ENCODE data around the gene GMEB2.
A peak's percentile ranks its signal among the peaks of the same experiment; 100 is the strongest.

GMEB2 gene

GRCh38 chr20:63657260-63657936, 30.5 kb upstream of the GMEB2 start:
- no peaks in the 10 kb centered on the region for H3K27me3 ChIP-seq (replicated peaks in 2 of 5; ENCODE audit: control insufficient read depth in 4 of 5, insufficient read depth in 5 of 5, low read length in 4 of 5)
- H3K4me1 ChIP-seq (ENCODE audit: control extremely low read depth in 1 of 4, control insufficient read depth in 4 of 4, insufficient read depth in 4 of 4, low read length in 3 of 4), result peaks cover 0 to 46% (median 39%) of the 10 kb centered on the region in 4 experiments
- CTCF ChIA-PET, result interaction anchor here (0.9 to 2.1 kb wide), 6 partner anchors 9 to 286 kb away, joined by 3 to 5 read pairs (median 3); no protein-coding TSS in a partner anchor
- no peaks in the 10 kb centered on the region for H3K9me3 ChIP-seq (ENCODE audit: control extremely low read depth in 1 of 5, control insufficient read depth in 4 of 5, insufficient read depth in 2 of 5, low read depth in 1 of 5, low read length in 4 of 5)
- WGBS (ENCODE audit: insufficient coverage), result 78% methylated on average over 21 of the region's 31 CpGs
- POLR2A ChIA-PET, result interaction anchor here (1.2 kb wide), 1 partner anchor 15 kb away, joined by 8 read pairs; no protein-coding TSS in a partner anchor
- peak overlapping the region; percentile 75 to 83 for H3K27ac ChIP-seq (ENCODE audit: insufficient read depth in 1 of 2, low read depth in 1 of 2, low read length in 2 of 2, poor library complexity in 1 of 2, severe bottlenecking in 2 of 2)
- peak in 2 of 3 donors; percentile 26 to 51 for DNase-seq
- H3K4me3 ChIP-seq (ENCODE audit: control insufficient read depth in 1 of 7, extremely low read depth in 1 of 7, insufficient read depth in 4 of 7, low read depth in 2 of 7, low read length in 6 of 7), result peak overlapping the region; percentile 76 to 98 (median 93)
- peaks cover 0 to 20% (median 6%) of the 10 kb centered on the region in 4 experiments for H3K36me3 ChIP-seq (ENCODE audit: control insufficient read depth in 4 of 4, insufficient read depth in 4 of 4, low read length in 3 of 4)

GRCh38 chr20:63656451-63656850, 29.6 kb upstream of the GMEB2 start:
- Histone ChIP-seq H3K27me3 (replicated peaks in 2 of 5; ENCODE audit: control insufficient read depth in 4 of 5, insufficient read depth in 5 of 5, low read length in 4 of 5) (no peaks in the 10 kb centered on the region), H3K4me3 (ENCODE audit: control insufficient read depth in 1 of 7, extremely low read depth in 1 of 7, insufficient read depth in 4 of 7, low read depth in 2 of 7, low read length in 6 of 7) (no peak overlapping the region), H3K27ac (ENCODE audit: insufficient read depth in 1 of 2, low read depth in 1 of 2, low read length in 2 of 2, poor library complexity in 1 of 2, severe bottlenecking in 2 of 2) (no peak overlapping the region), H3K4me1 (ENCODE audit: control extremely low read depth in 1 of 4, control insufficient read depth in 4 of 4, insufficient read depth in 4 of 4, low read length in 3 of 4) (peaks cover 0 to 54% (median 47%) of the 10 kb centered on the region in 4 experiments), H3K9me3 (ENCODE audit: control extremely low read depth in 1 of 5, control insufficient read depth in 4 of 5, insufficient read depth in 2 of 5, low read depth in 1 of 5, low read length in 4 of 5) (no peaks in the 10 kb centered on the region), H3K36me3 (ENCODE audit: control insufficient read depth in 4 of 4, insufficient read depth in 4 of 4, low read length in 3 of 4) (peaks cover 0 to 10% (median 3%) of the 10 kb centered on the region in 4 experiments)
- DNase-seq, result no peak
- ChIA-PET POLR2A (interaction anchor here (0.6 kb wide), 1 partner anchor 26 kb away, joined by 6 read pairs; no protein-coding TSS in a partner anchor), CTCF (interaction anchor here (0.7 to 1.2 kb wide), 2 partner anchors 8 to 11 kb away, joined by 3 to 5 read pairs; no protein-coding TSS in a partner anchor)
- whole genome bisulfite sequencing (ENCODE audit: insufficient coverage), result 86% methylated on average over 3 of the region's 3 CpGs

DNA sequence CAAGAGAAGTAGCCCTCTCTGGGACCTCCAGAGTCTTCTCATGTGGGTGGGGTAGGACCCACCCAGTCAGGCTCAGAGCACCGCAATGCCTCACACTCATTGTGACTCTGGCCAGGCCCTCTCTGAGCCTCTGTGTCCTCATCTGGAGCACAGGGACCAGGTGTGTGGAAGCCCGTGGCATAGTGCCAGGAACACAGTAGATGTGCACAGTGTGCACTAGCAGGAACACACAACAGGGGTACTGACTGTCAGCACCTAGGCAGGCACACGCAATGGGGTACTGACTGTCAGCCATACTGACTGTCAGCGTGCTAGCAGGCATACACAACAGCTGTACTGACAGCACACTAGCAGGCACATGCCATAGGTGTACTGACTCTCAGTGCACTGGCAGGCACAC, 28.3 kb upstream of the GMEB2 start:
- Histone ChIP-seq H3K4me1 (ENCODE audit: control extremely low read depth in 1 of 4, control insufficient read depth in 4 of 4, insufficient read depth in 4 of 4, low read length in 3 of 4) (peaks cover 0 to 57% (median 53%) of the 10 kb centered on the region in 4 experiments), H3K9me3 (ENCODE audit: control extremely low read depth in 1 of 5, control insufficient read depth in 4 of 5, insufficient read depth in 2 of 5, low read depth in 1 of 5, low read length in 4 of 5) (no peaks in the 10 kb centered on the region), H3K36me3 (ENCODE audit: control insufficient read depth in 4 of 4, insufficient read depth in 4 of 4, low read length in 3 of 4) (no peaks in the 10 kb centered on the region), H3K27me3 (replicated peaks in 2 of 5; ENCODE audit: control insufficient read depth in 4 of 5, insufficient read depth in 5 of 5, low read length in 4 of 5) (no peaks in the 10 kb centered on the region), H3K4me3 (ENCODE audit: control insufficient read depth in 1 of 7, extremely low read depth in 1 of 7, insufficient read depth in 4 of 7, low read depth in 2 of 7, low read length in 6 of 7) (peak overlapping the region in 1 of 7 experiments; percentile 15), H3K27ac (ENCODE audit: insufficient read depth in 1 of 2, low read depth in 1 of 2, low read length in 2 of 2, poor library complexity in 1 of 2, severe bottlenecking in 2 of 2) (no peak overlapping the region)
- CTCF ChIA-PET, result interaction anchor here (1.1 to 1.4 kb wide), 2 partner anchors 53 to 74 kb away, joined by 3 read pairs; no protein-coding TSS in a partner anchor
- DNase-seq, result no peak
- POLR2A ChIA-PET, result no interaction called here
- WGBS (ENCODE audit: insufficient coverage), result 76% methylated on average over 3 of the region's 4 CpGs

DNA sequence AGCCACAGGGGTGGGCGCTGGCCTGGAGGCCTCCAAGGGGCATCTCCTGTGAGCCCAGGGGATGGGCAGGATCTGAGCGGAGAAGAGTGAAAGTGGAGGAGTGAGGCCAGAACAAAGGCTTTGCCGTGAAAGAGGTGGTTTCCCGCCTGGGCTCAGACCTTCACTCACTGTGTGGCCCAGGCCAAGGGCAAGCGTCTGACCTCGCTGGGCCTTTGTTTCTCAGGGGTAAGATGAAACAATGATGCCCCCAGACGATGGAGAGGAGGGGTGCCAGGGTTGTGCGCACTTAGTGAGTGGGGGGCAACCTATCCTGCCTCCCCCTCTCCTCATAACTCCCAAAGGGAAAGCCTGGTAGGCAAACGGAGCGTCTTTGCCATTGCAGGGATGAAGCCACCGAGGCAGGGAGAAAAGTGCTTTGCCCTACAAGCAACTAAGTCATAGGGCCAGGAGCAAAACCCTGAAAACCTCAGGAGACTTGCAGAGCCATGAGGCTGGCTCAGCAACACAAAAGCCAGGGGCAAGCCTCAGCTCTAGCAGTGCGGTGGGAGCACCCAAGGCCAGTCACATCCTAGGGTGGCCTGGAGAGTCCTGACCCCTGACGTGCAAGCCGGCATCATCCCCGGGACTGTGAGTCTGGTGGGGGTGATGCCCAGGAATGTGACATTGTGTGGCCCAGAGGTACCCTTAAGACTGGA, 27.2 kb upstream of the GMEB2 start:
- H3K36me3 ChIP-seq (ENCODE audit: control insufficient read depth in 4 of 4, insufficient read depth in 4 of 4, low read length in 3 of 4), result peaks cover 0 to under 1% (median 0%) of the 10 kb centered on the region in 4 experiments
- WGBS (ENCODE audit: insufficient coverage), result 80% methylated on average over 7 of the region's 15 CpGs
- peaks cover 0 to 51% (median 49%) of the 10 kb centered on the region in 4 experiments for H3K4me1 ChIP-seq (ENCODE audit: control extremely low read depth in 1 of 4, control insufficient read depth in 4 of 4, insufficient read depth in 4 of 4, low read length in 3 of 4)
- DNase-seq, result peak in 2 of 3 donors; percentile 25 to 27
- H3K27ac ChIP-seq (ENCODE audit: insufficient read depth in 1 of 2, low read depth in 1 of 2, low read length in 2 of 2, poor library complexity in 1 of 2, severe bottlenecking in 2 of 2), result peak overlapping the region in 1 of 2 experiments; percentile 49
- ChIA-PET CTCF (interaction anchor here (1.0 to 1.4 kb wide), 2 partner anchors 73 to 81 kb away, joined by 3 read pairs; no protein-coding TSS in a partner anchor), POLR2A (interaction anchor here (1.1 kb wide), 1 partner anchor 12 kb away, joined by 7 read pairs; no protein-coding TSS in a partner anchor)
- no peaks in the 10 kb centered on the region for H3K27me3 ChIP-seq (replicated peaks in 2 of 5; ENCODE audit: control insufficient read depth in 4 of 5, insufficient read depth in 5 of 5, low read length in 4 of 5)
- H3K4me3 ChIP-seq (ENCODE audit: control insufficient read depth in 1 of 7, extremely low read depth in 1 of 7, insufficient read depth in 4 of 7, low read depth in 2 of 7, low read length in 6 of 7), result peak overlapping the region; percentile 33 to 86 (median 79)
- no peaks in the 10 kb centered on the region for H3K9me3 ChIP-seq (ENCODE audit: control extremely low read depth in 1 of 5, control insufficient read depth in 4 of 5, insufficient read depth in 2 of 5, low read depth in 1 of 5, low read length in 4 of 5)

GRCh38 chr20:63653041-63653973, 26.4 kb upstream of the GMEB2 start, which contains the start of gene STMN3:
Gene STMN3 (minus strand): TSS chr20:63653424. CDS start chr20:63653345, 79 bp downstream.
- Histone ChIP-seq H3K27me3 (replicated peaks in 2 of 5; ENCODE audit: control insufficient read depth in 4 of 5, insufficient read depth in 5 of 5, low read length in 4 of 5) (no peaks in the 10 kb centered on the region), H3K27ac (ENCODE audit: insufficient read depth in 1 of 2, low read depth in 1 of 2, low read length in 2 of 2, poor library complexity in 1 of 2, severe bottlenecking in 2 of 2) (peak within 1 kb of the TSS in 1 of 2 experiments; percentile 49), H3K4me3 (ENCODE audit: control insufficient read depth in 1 of 7, extremely low read depth in 1 of 7, insufficient read depth in 4 of 7, low read depth in 2 of 7, low read length in 6 of 7) (peak within 1 kb of the TSS; percentile 61 to 86 (median 79)), H3K4me1 (ENCODE audit: control extremely low read depth in 1 of 4, control insufficient read depth in 4 of 4, insufficient read depth in 4 of 4, low read length in 3 of 4) (peaks cover 0 to 46% (median 44%) of the 10 kb centered on the region in 4 experiments), H3K9me3 (ENCODE audit: control extremely low read depth in 1 of 5, control insufficient read depth in 4 of 5, insufficient read depth in 2 of 5, low read depth in 1 of 5, low read length in 4 of 5) (no peaks in the 10 kb centered on the region), H3K36me3 (ENCODE audit: control insufficient read depth in 4 of 4, insufficient read depth in 4 of 4, low read length in 3 of 4) (peaks cover 0 to 6% (median 0%) of the 10 kb centered on the region in 4 experiments)
- peak; percentile 92 to 96 (median 94) for DNase-seq
- POLR2A ChIA-PET, result interaction anchor here (0.5 to 1.1 kb wide), 2 partner anchors 11 to 55 kb away, joined by 3 to 7 read pairs; partner anchors contain the start of genes ARFRP1 and ZGPAT
- CTCF ChIA-PET, result interaction anchor here (1.0 to 3.1 kb wide), 2 partner anchors 11 to 80 kb away, joined by 3 to 17 read pairs; no protein-coding TSS in a partner anchor
- WGBS (ENCODE audit: insufficient coverage), result under 1% methylated on average over 33 of the region's 73 CpGs
